NCI-H1436 treated with DMSO at 0.1 percent for 48 hours (cell line): Measurements from ENCODE around the gene ZNF534.
"Not testable (repeated sequence)": the region's sequence is repeated elsewhere in the genome, so short reads cannot be mapped to it uniquely, and the experiment has no call there.

Experiments used
- DNase-seq: peaks from one replicate; lab custom pipeline; 2025; lab: John Stamatoyannopoulos, UW

The ZNF534 gene

DNA sequence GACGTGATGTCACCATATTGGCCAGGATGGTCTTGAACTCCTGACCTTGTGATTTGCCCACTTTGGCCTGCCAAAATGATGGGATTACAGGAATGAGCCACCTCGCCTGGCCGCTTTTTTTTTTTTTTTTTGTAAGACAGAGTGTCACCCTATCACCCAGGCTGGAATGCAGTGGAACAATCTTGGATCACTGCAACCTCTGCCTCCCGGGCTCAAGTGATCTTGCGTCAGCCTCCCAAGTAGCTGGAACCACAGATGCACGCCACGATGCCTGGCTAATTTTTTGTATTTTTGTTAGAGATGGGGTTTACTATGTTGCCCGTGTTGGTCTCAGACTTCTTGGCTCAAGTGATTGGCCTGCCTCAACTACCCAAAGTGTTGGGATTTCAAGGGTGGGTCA lies 69.6 kb downstream of the ZNF534 start:
- no peak for DNase-seq

DNA sequence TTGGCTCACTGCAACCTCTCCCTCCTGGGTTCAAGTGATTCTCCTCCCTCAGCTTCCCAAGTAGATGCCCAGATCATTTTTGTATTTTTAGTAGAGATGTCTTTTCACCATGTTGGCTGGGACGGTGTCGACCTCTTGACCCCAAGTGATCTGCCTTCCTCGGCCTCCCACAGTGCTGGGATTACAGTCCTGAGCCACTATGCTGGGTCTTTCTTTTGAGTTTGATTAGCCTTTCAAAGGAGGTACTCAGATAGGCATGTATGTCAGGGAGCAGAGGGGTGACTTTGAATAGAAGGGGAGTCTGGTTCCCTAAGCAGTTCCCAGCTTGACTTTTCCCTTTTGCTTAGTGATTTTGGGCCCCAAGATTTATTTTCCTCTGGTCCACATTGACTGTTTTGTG lies 71.5 kb downstream of the ZNF534 start:
- not testable (repeated sequence) for DNase-seq

DNA sequence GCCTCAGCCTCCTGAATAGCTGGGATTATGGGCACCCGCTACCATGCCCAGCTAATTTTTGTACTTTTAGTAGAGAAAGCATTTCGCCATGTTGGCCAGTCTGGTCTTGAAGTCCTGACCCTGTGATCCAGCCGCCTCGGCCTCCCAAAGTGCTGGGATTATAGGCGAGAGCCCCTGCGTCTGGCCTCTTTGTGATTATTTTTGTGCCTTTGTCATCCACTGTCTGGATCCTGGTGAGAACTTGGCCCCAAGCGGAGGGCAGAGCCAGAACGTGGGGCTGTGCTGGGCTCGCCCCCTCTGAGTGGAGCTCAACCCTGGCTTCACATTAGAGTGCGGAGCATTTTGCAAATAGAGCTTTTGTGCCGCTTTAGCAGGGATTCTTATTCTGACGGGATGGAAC lies 72.0 kb downstream of the ZNF534 start:
- not testable (repeated sequence) for DNase-seq
